PFSK-1 (cell line): ENCODE results near the gene MARS2.

Experiments used
- FOXP2 ChIP-seq: optimal IDR thresholded peaks from 2 replicates; pipeline ENCODE3; 2011; ENCODE audit warnings: borderline replicate concordance, control low read depth, inconsistent platforms; ENCODE audit not compliant: insufficient read depth; ENCODE audit errors: extremely low read length, extremely low read depth
- POLR2AphosphoS5 ChIP-seq: IDR thresholded peaks from 2 replicates; pipeline ENCODE4 v1.6.1; 2012; ENCODE audit warnings: low read depth, mild to moderate bottlenecking, control low read depth, low read length, moderate library complexity
- SIN3A ChIP-seq: IDR thresholded peaks from 2 replicates; pipeline ENCODE4 v1.6.1; 2012; ENCODE audit warnings: mild to moderate bottlenecking, low read length, moderate library complexity, borderline replicate concordance; ENCODE audit not compliant: insufficient read depth
- TAF1 ChIP-seq: IDR thresholded peaks from 2 replicates; pipeline ENCODE4 v1.6.1; 2012; ENCODE audit warnings: low read length, control low read depth, borderline replicate concordance; ENCODE audit not compliant: insufficient read depth
- TF ChIP-seq, protein P1 (sequence below), 2 experiments: IDR thresholded peaks; 2 replicates each; pipeline versions ENCODE4 v1.6.1 to v1.8.0; 2011 to 2012; ENCODE audit warnings: low read depth in 2 of 2, low read length in 2 of 2, control low read depth in 1 of 2, inconsistent platforms in 1 of 2, mild to moderate bottlenecking in 1 of 2, moderate library complexity in 1 of 2; ENCODE audit not compliant: insufficient read depth in 1 of 2

DNA sequence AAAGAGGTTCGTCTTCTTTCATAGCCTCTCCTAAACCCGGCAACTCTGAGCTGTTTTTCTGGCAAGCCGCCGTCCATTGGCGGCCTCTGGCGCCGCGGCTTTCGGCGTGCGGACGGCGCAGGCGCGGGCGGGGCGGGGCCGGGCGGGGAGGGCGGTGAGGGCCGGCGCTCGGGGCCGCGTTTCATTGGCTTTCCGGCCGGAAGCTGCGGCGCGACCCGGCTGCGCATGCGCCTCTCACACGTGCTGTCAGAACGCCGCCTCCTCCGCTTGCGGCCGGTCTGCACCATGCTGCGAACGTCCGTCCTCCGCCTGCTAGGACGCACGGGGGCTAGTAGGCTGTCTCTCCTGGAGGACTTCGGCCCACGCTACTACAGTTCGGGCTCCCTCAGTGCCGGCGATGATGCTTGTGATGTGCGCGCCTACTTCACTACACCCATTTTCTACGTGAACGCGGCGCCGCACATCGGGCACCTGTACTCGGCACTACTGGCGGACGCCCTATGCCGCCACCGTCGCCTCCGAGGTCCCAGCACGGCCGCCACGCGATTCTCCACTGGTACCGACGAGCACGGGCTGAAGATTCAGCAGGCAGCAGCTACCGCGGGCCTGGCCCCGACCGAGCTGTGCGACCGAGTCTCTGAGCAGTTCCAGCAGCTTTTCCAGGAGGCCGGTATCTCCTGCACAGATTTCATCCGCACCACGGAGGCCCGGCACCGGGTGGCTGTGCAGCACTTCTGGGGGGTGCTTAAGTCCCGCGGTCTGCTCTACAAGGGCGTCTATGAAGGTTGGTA, at the start of gene MARS2:
- TF ChIP-seq FOXP2 (no peak), POLR2AphosphoS5 (peak; percentile 91), TAF1 (peak; percentile 65), SIN3A (no peak)
- TF ChIP-seq, protein P1, sequence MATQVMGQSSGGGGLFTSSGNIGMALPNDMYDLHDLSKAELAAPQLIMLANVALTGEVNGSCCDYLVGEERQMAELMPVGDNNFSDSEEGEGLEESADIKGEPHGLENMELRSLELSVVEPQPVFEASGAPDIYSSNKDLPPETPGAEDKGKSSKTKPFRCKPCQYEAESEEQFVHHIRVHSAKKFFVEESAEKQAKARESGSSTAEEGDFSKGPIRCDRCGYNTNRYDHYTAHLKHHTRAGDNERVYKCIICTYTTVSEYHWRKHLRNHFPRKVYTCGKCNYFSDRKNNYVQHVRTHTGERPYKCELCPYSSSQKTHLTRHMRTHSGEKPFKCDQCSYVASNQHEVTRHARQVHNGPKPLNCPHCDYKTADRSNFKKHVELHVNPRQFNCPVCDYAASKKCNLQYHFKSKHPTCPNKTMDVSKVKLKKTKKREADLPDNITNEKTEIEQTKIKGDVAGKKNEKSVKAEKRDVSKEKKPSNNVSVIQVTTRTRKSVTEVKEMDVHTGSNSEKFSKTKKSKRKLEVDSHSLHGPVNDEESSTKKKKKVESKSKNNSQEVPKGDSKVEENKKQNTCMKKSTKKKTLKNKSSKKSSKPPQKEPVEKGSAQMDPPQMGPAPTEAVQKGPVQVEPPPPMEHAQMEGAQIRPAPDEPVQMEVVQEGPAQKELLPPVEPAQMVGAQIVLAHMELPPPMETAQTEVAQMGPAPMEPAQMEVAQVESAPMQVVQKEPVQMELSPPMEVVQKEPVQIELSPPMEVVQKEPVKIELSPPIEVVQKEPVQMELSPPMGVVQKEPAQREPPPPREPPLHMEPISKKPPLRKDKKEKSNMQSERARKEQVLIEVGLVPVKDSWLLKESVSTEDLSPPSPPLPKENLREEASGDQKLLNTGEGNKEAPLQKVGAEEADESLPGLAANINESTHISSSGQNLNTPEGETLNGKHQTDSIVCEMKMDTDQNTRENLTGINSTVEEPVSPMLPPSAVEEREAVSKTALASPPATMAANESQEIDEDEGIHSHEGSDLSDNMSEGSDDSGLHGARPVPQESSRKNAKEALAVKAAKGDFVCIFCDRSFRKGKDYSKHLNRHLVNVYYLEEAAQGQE (IDR thresholded peaks at IDR 0.05; ENCODE audit: insufficient read depth in 1 of 2, low read depth in 2 of 2, low read length in 2 of 2) = peak in 1 of 2 experiments; percentile 17; a peak in 1 of 4 replicates
